NCI-H2029 treated with DMSO at 0.1 percent for 48 hours (cell line): ENCODE measurements around the gene CCM2.

Experiments used
- DNase-seq: peaks from one replicate; lab custom pipeline; 2025; lab: John Stamatoyannopoulos, UW

The CCM2 gene

GRCh38 chr7:45000093-45001032, at the start of gene CCM2:
TSS of gene CCM2 (plus strand) at chr7:45000201. CDS start at chr7:45000334, 133 bp downstream.
- no peak for DNase-seq

GRCh38 chr7:44953156-44953555, 46.8 kb upstream of the CCM2 start:
- DNase-seq: no peak

GRCh38 chr7:44955733-44956132, 44.3 kb upstream of the CCM2 start:
- no peak for DNase-seq

GRCh38 chr7:44956157-44956766, 43.7 kb upstream of the CCM2 start:
- no peak for DNase-seq

GRCh38 chr7:44958645-44959344, 41.2 kb upstream of the CCM2 start:
- no peak for DNase-seq

GRCh38 chr7:44959433-44959951, 40.5 kb upstream of the CCM2 start:
- no peak for DNase-seq

GRCh38 chr7:44960011-44960580, 39.9 kb upstream of the CCM2 start:
- no peak for DNase-seq

GRCh38 chr7:44961844-44962482, 38.0 kb upstream of the CCM2 start:
- no peak for DNase-seq

GRCh38 chr7:44962483-44963251, 37.3 kb upstream of the CCM2 start:
- no peak for DNase-seq

- DNase-seq: no peak
Measured at GRCh38 chr7:44963364-44964290, 36.4 kb upstream of the CCM2 start.

- DNase-seq: no peak
Measured at GRCh38 chr7:44964384-44964830, 35.6 kb upstream of the CCM2 start.

GRCh38 chr7:44964831-44965440, 35.1 kb upstream of the CCM2 start:
- DNase-seq: no peak

GRCh38 chr7:44965441-44965903, 34.5 kb upstream of the CCM2 start:
- no peak for DNase-seq

- DNase-seq: no peak
Measured at GRCh38 chr7:44965937-44966730, 33.9 kb upstream of the CCM2 start.

- DNase-seq: no peak
Measured at GRCh38 chr7:44966731-44967538, 33.1 kb upstream of the CCM2 start.

- no peak for DNase-seq
Measured at GRCh38 chr7:44967571-44968446, 32.2 kb upstream of the CCM2 start.
